RWPE2 (cell line): ENCODE measurements around the gene UBAC1.

Experiments
- ATAC-seq: fragments of 200-7000 bp; cut with Tn5 transposase; 3 replicates; pipeline ENCODE4 v1.9.1; 2021; ENCODE audit warnings: low read depth
- DNase-seq: peaks from one replicate; pipeline ENCODE4 v3.0.0-alpha.2; 2020; ENCODE audit warnings: low spot score
- H3K27ac ChIP-seq: fragments of 450-650 bp; 2 replicates; pipeline ENCODE4 v1.5.1; 2017; ENCODE audit warnings: mild to moderate bottlenecking; ENCODE audit not compliant: poor library complexity, severe bottlenecking
- H3K27me3 ChIP-seq: fragments of 250-450 bp; sonication (Bioruptor Pico); 2 replicates; pipeline ENCODE4 v1.5.1; 2021; ENCODE audit warnings: mild to moderate bottlenecking, moderate library complexity; ENCODE audit not compliant: insufficient read depth, poor library complexity, severe bottlenecking
- H3K36me3 ChIP-seq: fragments of 250-450 bp; sonication (Bioruptor Pico); 2 replicates; pipeline ENCODE4 v1.5.1; 2020; ENCODE audit warnings: low read depth, mild to moderate bottlenecking, moderate library complexity
- H3K4me1 ChIP-seq: fragments of 250-450 bp; sonication (Bioruptor Pico); 2 replicates; pipeline ENCODE4 v1.5.1; 2021; ENCODE audit warnings: mild to moderate bottlenecking, moderate library complexity; ENCODE audit not compliant: insufficient read depth, poor library complexity, severe bottlenecking
- H3K4me3 ChIP-seq: fragments of 250-450 bp; sonication (Bioruptor Pico); 2 replicates; pipeline ENCODE4 v1.5.1; 2021; ENCODE audit warnings: mild to moderate bottlenecking, moderate library complexity; ENCODE audit not compliant: severe bottlenecking
- H3K9me3 ChIP-seq: fragments of 250-450 bp; sonication (Bioruptor Pico); 2 replicates; pipeline ENCODE4 v1.5.1; 2021; ENCODE audit warnings: mild to moderate bottlenecking, moderate library complexity; ENCODE audit not compliant: severe bottlenecking
- CTCF ChIP-seq: fragments of 450-650 bp; IDR thresholded peaks from one replicate; pipeline ENCODE4 v1.5.1; 2017; ENCODE audit warnings: mild to moderate bottlenecking, moderate library complexity; ENCODE audit not compliant: poor library complexity, severe bottlenecking

The UBAC1 gene

GRCh38 chr9:135924628-135925338 is 36.4 kb downstream of the UBAC1 start:
- DNase-seq (no peak), ATAC-seq (no peak)
- no peaks in the 10 kb centered on the region for H3K36me3 ChIP-seq
- H3K27ac ChIP-seq: no peak overlapping the region
- no peak overlapping the region for H3K4me3 ChIP-seq
- H3K4me1 ChIP-seq: peaks cover 11% of the 10 kb centered on the region
- TF ChIP-seq CTCF: no peak
- H3K9me3 ChIP-seq: no peaks in the 10 kb centered on the region
- no peaks in the 10 kb centered on the region for H3K27me3 ChIP-seq

- TF ChIP-seq CTCF: no peak
- peaks cover 11% of the 10 kb centered on the region for H3K4me1 ChIP-seq
- no peak for DNase-seq
- H3K9me3 ChIP-seq: no peaks in the 10 kb centered on the region
- no peak overlapping the region for H3K4me3 ChIP-seq
- H3K27ac ChIP-seq: no peak overlapping the region
- H3K27me3 ChIP-seq: no peaks in the 10 kb centered on the region
- ATAC-seq: no peak
- H3K36me3 ChIP-seq: no peaks in the 10 kb centered on the region
These were observed 37.7 kb downstream of the UBAC1 start for GRCh38 chr9:135923508-135923907.

DNA sequence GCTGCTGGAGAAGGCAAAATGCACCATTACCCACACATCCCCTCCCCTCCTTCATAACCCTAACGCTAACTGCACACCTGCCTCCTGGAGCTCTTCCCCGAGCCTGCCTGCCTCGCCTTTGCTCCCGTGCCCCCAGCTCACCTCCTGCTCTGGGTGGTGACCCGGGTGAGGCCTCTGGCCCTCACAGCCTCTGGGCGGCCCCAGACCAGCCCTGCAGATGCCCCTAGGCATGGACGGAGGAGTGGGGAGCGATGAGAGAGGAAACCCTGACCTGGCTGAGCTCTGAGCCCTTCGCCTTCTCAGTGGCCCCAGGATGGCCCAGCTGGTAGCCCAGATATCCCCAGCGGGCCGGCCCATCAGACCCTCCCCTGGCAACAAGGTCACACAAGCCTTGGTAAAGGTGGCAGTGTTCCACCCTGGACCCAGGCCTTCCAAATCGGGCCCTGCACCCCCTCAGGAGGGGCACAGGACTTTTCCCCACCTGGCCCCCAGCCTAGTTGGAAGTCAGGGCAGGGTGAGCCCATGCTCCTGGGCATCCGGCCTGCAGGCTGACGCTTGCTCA is 39.3 kb downstream of the UBAC1 start:
- no peak for ATAC-seq
- DNase-seq: no peak
- H3K4me3 ChIP-seq: no peak overlapping the region
- H3K27me3 ChIP-seq: no peaks in the 10 kb centered on the region
- TF ChIP-seq CTCF: no peak
- peaks cover under 1% of the 10 kb centered on the region; the same call in 1 of the 2 replicates for H3K36me3 ChIP-seq
- H3K9me3 ChIP-seq: peaks cover 3% of the 10 kb centered on the region
- no peak overlapping the region for H3K27ac ChIP-seq
- H3K4me1 ChIP-seq: peaks cover 3% of the 10 kb centered on the region

DNA sequence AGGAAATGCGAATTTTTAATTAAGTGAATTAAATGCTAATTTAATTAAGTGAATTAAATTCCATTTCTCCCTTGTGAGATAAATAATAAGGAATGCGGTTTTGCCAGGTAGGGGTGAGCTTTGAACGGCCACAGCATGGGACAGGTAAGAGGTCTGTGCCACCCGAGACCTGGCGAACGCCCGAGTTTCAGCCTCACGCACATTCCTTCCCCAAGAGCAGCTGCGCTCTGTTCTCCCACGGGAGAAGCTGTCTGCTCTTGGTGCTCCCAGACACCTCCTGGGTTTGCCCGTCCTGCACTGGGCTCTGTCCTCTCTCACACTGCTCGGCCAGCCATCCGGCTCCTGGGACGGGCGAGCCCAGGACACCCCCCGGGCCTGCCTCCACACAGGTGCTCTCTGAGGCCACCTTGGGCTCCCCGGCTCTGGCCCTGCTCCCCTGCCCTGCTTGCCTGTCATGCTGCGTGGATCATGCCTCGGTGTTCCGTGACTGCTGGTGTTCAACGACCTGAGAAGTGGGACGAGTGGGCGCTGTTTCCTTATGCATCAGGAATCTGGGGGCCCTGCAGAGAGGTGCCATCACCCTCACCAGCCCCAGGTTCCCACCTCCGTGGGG is 40.1 kb downstream of the UBAC1 start:
- no peaks in the 10 kb centered on the region for H3K27me3 ChIP-seq
- H3K27ac ChIP-seq: no peak overlapping the region
- H3K4me1 ChIP-seq: no peaks in the 10 kb centered on the region
- no peak for TF ChIP-seq CTCF
- H3K4me3 ChIP-seq: no peak overlapping the region
- peaks cover 10% of the 10 kb centered on the region for H3K9me3 ChIP-seq
- H3K36me3 ChIP-seq: peaks cover 8% of the 10 kb centered on the region
- peak; percentile 22; the same call in 1 of the 3 replicates for ATAC-seq
- DNase-seq: no peak
